ENCODE results near the gene LRRC45.

GRCh38 chr17:82076018-82076784 lies 53.1 kb downstream of the LRRC45 start:
- TF ChIP-seq CTCF (conservative IDR thresholded peaks at IDR 0.05) (no peak), ZFX (IDR thresholded peaks at IDR 0.05) (no peak)
